ENCODE data around the gene MACROD2. TPM values are rescaled to one million over a fixed set of nuclear protein-coding genes. Genes with fewer than 3 reads are reported as not detected.

The MACROD2 gene
- total RNA-seq, 4 donors from 2014 or later: 12.6 to 60.3 (median 18.9) TPM

DNA sequence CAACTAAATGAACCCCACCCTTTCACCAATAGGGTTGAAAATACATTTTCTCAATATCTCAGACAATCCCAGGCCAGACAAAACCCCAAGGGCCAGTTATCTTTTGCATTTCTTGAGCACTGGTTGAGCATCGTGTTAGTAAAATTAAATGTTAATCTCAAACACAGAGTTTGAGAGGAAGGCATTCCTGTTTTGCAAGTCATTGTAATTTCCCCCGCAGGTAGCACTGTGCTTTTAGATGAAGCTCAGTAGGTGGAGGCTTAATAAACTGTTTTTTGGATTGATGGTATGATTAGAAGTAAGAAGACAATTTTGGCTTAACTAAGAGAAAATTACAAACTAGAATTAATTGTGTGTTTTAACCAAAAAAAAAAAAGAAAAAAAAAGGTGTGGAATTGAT, 1340.7 kb downstream of the MACROD2 start:
- peaks cover 4% of the 10 kb centered on the region for H3K4me1 ChIP-seq
- WGBS: 53% methylated on average over 2 of the region's 2 CpGs
- no peaks in the 10 kb centered on the region for H3K9me3 ChIP-seq
- TF ChIP-seq POLR2AphosphoS5 (IDR thresholded peaks at IDR 0.05): no peak
- TF ChIP-seq, protein P1, sequence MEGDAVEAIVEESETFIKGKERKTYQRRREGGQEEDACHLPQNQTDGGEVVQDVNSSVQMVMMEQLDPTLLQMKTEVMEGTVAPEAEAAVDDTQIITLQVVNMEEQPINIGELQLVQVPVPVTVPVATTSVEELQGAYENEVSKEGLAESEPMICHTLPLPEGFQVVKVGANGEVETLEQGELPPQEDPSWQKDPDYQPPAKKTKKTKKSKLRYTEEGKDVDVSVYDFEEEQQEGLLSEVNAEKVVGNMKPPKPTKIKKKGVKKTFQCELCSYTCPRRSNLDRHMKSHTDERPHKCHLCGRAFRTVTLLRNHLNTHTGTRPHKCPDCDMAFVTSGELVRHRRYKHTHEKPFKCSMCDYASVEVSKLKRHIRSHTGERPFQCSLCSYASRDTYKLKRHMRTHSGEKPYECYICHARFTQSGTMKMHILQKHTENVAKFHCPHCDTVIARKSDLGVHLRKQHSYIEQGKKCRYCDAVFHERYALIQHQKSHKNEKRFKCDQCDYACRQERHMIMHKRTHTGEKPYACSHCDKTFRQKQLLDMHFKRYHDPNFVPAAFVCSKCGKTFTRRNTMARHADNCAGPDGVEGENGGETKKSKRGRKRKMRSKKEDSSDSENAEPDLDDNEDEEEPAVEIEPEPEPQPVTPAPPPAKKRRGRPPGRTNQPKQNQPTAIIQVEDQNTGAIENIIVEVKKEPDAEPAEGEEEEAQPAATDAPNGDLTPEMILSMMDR (IDR thresholded peaks at IDR 0.05): no peak
- no peak for DNase-seq (ENCODE audit: low spot score in 2 of 2)
- no peak overlapping the region for H3K4me3 ChIP-seq
- H3K27ac ChIP-seq: no peak overlapping the region
- no peaks in the 10 kb centered on the region for H3K27me3 ChIP-seq
- H3K36me3 ChIP-seq: no peaks in the 10 kb centered on the region

DNA sequence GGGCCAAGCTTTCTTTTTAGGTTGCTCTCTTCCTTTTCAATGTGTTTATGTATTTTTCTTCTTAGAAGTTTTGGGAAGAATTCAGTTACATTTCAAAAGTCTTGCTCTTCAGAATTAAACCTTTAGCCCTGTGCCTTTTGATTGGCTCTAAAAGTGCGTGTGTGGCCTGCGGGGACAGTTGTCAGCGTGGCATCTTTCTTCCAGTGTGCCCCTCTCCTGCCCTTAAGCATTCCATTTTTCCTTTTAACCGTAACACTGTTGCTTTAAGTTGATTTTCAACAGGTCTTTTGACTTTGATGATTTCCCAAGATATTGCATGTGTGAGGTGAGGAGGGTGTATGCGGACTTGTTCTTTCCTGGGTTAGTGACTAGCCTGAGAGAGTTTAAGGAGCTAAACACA, 1341.2 kb downstream of the MACROD2 start:
- DNase-seq (ENCODE audit: low spot score in 2 of 2): no peak
- H3K4me3 ChIP-seq: no peak overlapping the region
- H3K36me3 ChIP-seq: no peaks in the 10 kb centered on the region

DNA sequence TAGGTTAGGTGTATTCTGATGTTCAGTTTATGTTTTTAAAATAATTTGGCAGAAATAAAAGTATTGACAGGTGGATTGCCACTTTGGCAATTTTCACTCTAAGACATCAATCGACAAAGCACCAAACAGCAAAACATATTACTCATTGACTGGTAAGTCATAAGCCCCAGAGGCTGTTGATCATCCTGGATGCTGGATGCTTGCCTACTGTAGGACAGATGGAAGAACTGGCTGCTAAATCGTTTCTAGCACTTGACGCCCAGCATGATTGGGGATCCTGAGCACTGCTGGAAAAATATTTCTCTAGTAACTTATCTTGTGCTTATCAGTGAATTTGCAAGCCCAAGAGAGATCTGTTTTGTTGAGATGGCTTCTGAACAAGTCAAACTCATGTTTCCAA, 1343.9 kb downstream of the MACROD2 start:
- Histone ChIP-seq H3K27ac (no peak overlapping the region), H3K4me1 (peaks cover 4% of the 10 kb centered on the region), H3K36me3 (no peaks in the 10 kb centered on the region), H3K4me3 (no peak overlapping the region), H3K27me3 (no peaks in the 10 kb centered on the region), H3K9me3 (no peaks in the 10 kb centered on the region)
- DNase-seq (ENCODE audit: low spot score in 2 of 2): no peak
- 38% methylated on average over 3 of the region's 3 CpGs for whole genome bisulfite sequencing
- no peak for TF ChIP-seq EP300 (IDR thresholded peaks at IDR 0.05)
- TF ChIP-seq POLR2A (IDR thresholded peaks at IDR 0.05): no peak
- TF ChIP-seq, protein P1 (IDR thresholded peaks at IDR 0.05): no peak
- TF ChIP-seq POLR2AphosphoS5 (IDR thresholded peaks at IDR 0.05): no peak

More for the DNA sequence above, 1341.2 kb downstream of the MACROD2 start:
- Histone ChIP-seq H3K27ac (no peak overlapping the region), H3K9me3 (no peaks in the 10 kb centered on the region), H3K4me1 (peaks cover 4% of the 10 kb centered on the region), H3K27me3 (no peaks in the 10 kb centered on the region)
- WGBS: 89% methylated on average over 5 of the region's 5 CpGs
- TF ChIP-seq, protein P1 (IDR thresholded peaks at IDR 0.05): no peak
- TF ChIP-seq POLR2A (IDR thresholded peaks at IDR 0.05) (no peak), EP300 (IDR thresholded peaks at IDR 0.05) (no peak), POLR2AphosphoS5 (IDR thresholded peaks at IDR 0.05) (no peak)

DNA sequence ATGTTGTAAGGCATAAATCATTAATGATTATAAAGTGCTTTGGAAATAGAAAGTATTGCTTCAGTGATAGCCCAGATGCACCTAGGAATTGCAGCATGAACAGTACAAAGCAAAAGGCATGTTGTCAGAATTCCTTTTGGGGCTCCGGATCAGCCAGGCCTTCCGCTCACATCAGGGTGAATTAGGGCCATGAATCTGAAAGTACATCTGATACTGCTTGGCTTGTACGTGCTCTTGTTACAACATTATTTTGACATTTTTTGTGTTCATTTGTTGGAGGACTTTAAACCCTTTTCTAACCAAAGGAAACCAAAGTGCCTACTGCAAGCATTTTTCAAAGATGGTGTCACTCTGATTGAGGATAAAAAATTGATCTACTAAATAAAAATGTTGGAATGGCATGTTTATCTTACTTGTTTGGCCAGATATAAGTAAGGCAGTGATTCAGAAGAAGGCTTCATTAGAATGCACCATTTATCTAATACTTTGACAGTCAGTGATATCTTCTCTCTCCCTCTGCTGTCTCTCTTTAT, 1347.7 kb downstream of the MACROD2 start:
- Histone ChIP-seq H3K4me3 (no peak overlapping the region), H3K36me3 (no peaks in the 10 kb centered on the region), H3K27ac (no peak overlapping the region), H3K27me3 (no peaks in the 10 kb centered on the region), H3K9me3 (no peaks in the 10 kb centered on the region), H3K4me1 (peaks cover 4% of the 10 kb centered on the region)
- DNase-seq (ENCODE audit: low spot score in 2 of 2): no peak
- 66% methylated on average over 3 of the region's 3 CpGs for WGBS
- no peak for TF ChIP-seq POLR2A (IDR thresholded peaks at IDR 0.05)
- TF ChIP-seq, protein P1 (IDR thresholded peaks at IDR 0.05): no peak
- TF ChIP-seq EP300 (IDR thresholded peaks at IDR 0.05): no peak
- no peak for TF ChIP-seq POLR2AphosphoS5 (IDR thresholded peaks at IDR 0.05)

DNA sequence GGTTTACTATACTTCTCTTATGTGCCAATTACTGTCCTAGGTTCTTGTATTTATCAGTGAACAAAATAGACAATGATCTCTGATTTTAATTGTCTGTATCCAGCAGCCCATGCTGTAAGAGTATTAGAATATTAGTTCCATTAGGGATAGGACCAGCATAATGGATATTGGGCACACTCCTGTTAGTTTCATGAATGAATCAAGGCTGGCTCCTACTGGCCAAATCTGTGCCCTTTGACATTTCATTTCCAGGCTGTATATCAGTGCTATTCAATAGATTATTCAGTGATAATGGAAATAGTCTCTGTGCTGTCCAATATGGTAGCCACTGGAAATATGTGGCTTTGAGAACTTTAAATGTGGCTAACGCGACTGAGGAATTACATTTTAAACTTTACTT, 1350.0 kb downstream of the MACROD2 start:
- no peak overlapping the region for H3K27ac ChIP-seq

More for the DNA sequence above, 1350.0 kb downstream of the MACROD2 start:
- H3K4me3 ChIP-seq: no peak overlapping the region
- no peaks in the 10 kb centered on the region for H3K36me3 ChIP-seq
- TF ChIP-seq POLR2AphosphoS5 (IDR thresholded peaks at IDR 0.05): no peak
- no peak for TF ChIP-seq EP300 (IDR thresholded peaks at IDR 0.05)
- TF ChIP-seq, protein P1 (IDR thresholded peaks at IDR 0.05): no peak
- no peak for TF ChIP-seq POLR2A (IDR thresholded peaks at IDR 0.05)
- H3K4me1 ChIP-seq: no peaks in the 10 kb centered on the region
- DNase-seq (ENCODE audit: low spot score in 2 of 2): no peak
- no peaks in the 10 kb centered on the region for H3K27me3 ChIP-seq
- no peaks in the 10 kb centered on the region for H3K9me3 ChIP-seq
- WGBS: 97% methylated on average over 2 of the region's 2 CpGs

Data from suprapubic skin (tissue), 4 donors.